Measurements from ENCODE around the gene CITED4.

Gene CITED4

DNA sequence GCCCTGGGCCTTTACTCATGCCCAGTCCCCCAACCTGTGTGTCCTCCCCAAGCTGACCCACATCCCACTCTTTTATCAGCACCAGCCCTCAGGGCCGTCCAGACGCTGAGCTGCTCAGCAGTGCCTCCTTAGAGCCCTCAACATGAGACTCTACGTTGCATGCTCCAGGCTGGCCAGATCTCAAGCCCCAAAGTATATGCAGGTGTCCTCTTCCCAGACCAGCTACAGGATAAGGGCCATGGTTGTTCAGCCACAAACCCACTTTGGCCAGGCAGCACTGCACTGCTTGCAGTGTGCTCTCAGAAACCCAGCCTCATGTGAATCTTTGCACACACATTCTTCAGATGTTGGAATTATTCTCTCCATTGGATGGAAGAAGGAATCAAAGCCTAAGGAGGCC lies 6.0 kb downstream of the CITED4 start:
- no peak for DNase-seq (ENCODE audit: low read depth)
- TF ChIP-seq, protein P1, sequence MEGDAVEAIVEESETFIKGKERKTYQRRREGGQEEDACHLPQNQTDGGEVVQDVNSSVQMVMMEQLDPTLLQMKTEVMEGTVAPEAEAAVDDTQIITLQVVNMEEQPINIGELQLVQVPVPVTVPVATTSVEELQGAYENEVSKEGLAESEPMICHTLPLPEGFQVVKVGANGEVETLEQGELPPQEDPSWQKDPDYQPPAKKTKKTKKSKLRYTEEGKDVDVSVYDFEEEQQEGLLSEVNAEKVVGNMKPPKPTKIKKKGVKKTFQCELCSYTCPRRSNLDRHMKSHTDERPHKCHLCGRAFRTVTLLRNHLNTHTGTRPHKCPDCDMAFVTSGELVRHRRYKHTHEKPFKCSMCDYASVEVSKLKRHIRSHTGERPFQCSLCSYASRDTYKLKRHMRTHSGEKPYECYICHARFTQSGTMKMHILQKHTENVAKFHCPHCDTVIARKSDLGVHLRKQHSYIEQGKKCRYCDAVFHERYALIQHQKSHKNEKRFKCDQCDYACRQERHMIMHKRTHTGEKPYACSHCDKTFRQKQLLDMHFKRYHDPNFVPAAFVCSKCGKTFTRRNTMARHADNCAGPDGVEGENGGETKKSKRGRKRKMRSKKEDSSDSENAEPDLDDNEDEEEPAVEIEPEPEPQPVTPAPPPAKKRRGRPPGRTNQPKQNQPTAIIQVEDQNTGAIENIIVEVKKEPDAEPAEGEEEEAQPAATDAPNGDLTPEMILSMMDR (IDR thresholded peaks at IDR 0.05; ENCODE audit: low read depth, low read length): no peak
- no peak for TF ChIP-seq POLR2A (IDR thresholded peaks at IDR 0.05; ENCODE audit: extremely low read depth, insufficient read length)
- TF ChIP-seq, protein P2, sequence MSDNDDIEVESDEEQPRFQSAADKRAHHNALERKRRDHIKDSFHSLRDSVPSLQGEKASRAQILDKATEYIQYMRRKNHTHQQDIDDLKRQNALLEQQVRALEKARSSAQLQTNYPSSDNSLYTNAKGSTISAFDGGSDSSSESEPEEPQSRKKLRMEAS (IDR thresholded peaks at IDR 0.05; ENCODE audit: low read depth, low read length): no peak
- no peak for TF ChIP-seq MYC (IDR thresholded peaks at IDR 0.05; ENCODE audit: low read depth, low read length)
- H3K4me3 ChIP-seq (ENCODE audit: low read depth, low read length): no peak overlapping the region

DNA sequence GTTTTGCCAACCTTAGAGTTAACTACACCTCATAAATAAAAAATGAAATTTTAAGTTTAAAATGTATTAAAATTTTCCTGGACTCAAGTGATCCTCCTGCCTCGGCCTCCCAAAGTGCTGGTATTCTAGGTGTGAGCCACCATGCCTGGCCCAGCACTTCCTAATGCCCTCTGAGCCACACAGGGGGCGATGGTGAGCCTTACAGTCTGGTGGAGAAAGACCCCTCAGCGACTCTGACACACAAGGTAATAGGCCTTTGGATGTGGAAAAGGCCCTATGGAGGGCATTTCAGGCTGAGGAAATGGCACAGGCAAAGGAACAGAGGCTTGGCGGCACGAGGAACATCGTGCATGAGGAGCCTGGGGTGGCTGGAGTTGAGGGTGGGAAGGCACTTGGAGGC lies 6.7 kb downstream of the CITED4 start:
- no peak overlapping the region for H3K4me3 ChIP-seq (ENCODE audit: low read depth, low read length)
- DNase-seq (ENCODE audit: low read depth): peak; percentile 57
- no peak for TF ChIP-seq POLR2A (IDR thresholded peaks at IDR 0.05; ENCODE audit: extremely low read depth, insufficient read length)
- TF ChIP-seq, protein P1 (IDR thresholded peaks at IDR 0.05; ENCODE audit: low read depth, low read length): peak; percentile 48

DNA sequence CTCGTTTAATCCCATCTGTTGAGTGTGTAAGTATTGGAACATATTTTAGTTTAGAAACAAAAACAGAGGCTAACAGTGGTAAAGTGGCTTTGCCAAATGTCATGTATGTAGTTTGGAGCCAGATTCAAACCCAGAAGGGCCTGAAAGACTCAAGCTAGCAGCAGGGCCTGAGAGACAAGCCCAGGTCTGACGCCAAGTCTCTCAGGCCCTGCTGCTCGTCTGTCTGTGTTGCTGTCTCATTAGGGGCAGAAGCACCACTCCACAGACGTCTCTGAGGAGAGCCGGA lies 8.3 kb downstream of the CITED4 start:
- no peak overlapping the region for H3K4me3 ChIP-seq (ENCODE audit: low read depth, low read length)
- no peak for TF ChIP-seq POLR2A (IDR thresholded peaks at IDR 0.05; ENCODE audit: extremely low read depth, insufficient read length)
- TF ChIP-seq, protein P2 (IDR thresholded peaks at IDR 0.05; ENCODE audit: low read depth, low read length): no peak
- TF ChIP-seq, protein P1 (IDR thresholded peaks at IDR 0.05; ENCODE audit: low read depth, low read length): no peak
- TF ChIP-seq MYC (IDR thresholded peaks at IDR 0.05; ENCODE audit: low read depth, low read length): no peak
- DNase-seq (ENCODE audit: low read depth): no peak

DNA sequence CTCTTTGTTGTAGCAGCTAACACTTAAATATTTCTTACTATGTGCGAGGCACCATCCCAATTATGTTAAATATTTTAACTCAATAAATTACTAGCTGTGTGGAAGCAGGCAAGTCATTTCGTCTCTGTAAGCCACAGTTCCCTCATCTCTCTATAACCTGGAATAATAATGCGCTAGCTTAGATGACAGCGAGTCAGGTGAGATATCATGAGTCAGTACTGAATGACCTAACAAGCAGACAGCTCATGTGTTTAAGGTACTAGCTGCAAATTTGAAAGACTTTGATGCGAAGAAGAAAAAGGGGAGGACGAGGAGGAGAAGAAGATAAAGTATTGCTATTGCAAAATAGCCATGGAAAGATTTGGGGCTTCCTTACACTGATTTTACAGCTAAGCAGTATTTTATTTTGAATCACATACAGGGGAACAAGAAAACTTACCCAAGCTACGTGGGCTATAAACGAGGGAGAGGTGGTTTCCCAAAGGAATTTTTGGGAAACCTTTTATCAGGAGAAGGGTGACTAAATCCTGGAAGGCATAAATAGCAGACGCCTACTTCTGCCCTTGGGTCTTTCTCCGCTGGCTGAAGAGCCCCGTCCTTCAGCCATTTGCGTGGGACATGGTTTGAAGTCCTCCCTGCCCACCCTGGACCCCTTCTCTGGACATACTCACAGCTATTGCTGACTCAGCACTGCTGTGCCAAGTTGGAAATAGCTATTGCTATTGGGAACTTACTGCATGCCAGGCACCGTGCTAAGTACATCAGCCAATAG lies 8.9 kb downstream of the CITED4 start:
- no peak for TF ChIP-seq MYC (IDR thresholded peaks at IDR 0.05; ENCODE audit: low read depth, low read length)
- H3K4me3 ChIP-seq (ENCODE audit: low read depth, low read length): no peak overlapping the region
- no peak for DNase-seq (ENCODE audit: low read depth)

DNA sequence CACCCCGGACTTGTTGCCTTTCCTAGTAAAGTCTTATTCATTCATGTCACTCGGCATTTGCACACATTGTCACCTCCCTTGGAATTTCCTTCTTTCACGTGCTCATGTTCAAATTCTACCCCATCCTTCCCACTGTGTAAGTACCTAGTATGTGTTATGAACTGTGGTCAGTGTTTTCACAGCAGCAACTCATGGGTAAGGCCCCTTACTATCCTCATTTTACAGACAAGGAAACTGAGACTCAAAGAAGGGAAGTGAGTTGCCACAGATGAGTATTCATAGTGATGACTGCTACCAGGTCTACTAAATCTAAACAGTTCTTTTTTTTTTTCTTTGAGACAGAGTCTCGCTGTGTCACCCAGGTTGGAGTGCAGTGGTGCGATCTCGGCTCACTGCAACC lies 10.5 kb downstream of the CITED4 start:
- no peak for DNase-seq (ENCODE audit: low read depth)
- no peak overlapping the region for H3K4me3 ChIP-seq (ENCODE audit: low read depth, low read length)
- TF ChIP-seq, protein P1 (IDR thresholded peaks at IDR 0.05; ENCODE audit: low read depth, low read length): no peak
- TF ChIP-seq POLR2A (IDR thresholded peaks at IDR 0.05; ENCODE audit: extremely low read depth, insufficient read length): no peak
- TF ChIP-seq, protein P2 (IDR thresholded peaks at IDR 0.05; ENCODE audit: low read depth, low read length): no peak
- no peak for TF ChIP-seq MYC (IDR thresholded peaks at IDR 0.05; ENCODE audit: low read depth, low read length)

DNA sequence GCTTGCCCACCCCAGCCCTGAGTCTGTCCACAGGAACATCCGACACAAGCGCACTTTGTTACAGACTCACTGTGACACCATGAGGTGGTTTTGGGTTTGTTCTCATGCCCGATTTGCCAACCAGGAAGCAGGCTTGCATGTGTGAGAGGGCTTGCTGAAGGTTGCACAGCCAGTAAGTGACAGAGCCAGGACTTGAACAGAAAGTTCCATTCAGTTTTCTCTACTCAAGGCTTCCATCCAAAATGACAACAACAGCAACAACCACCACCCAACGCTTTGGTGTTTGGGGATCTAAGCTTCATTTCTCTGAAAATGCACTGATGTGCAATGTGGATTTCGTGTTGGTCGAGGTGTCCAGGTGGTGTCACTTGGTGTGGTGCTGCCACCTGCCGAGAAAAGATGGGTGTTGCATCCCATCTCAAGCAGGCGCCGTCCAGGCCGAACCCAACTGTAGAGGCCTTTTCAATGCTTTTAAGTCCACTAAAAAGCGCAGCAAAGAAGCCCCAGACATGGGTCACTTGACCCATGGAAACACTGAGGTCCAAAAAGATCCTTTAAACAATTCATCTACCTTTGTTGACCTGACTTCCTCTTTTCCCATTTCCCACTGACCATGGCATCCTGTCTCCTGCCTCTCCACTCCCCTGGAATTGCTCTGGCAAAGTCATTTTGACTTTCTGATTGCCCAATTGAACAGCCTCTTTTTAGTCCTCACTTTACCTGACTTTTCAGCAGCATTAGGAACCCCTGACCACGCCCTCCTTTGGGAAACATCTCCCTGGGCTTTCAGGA lies 12.2 kb downstream of the CITED4 start:
- TF ChIP-seq, protein P2 (IDR thresholded peaks at IDR 0.05; ENCODE audit: low read depth, low read length): peak; percentile 78
- TF ChIP-seq, protein P1 (IDR thresholded peaks at IDR 0.05; ENCODE audit: low read depth, low read length): peak; percentile 77
- TF ChIP-seq MYC (IDR thresholded peaks at IDR 0.05; ENCODE audit: low read depth, low read length) (peak; percentile 57; the same call in 1 of the 2 replicates), POLR2A (IDR thresholded peaks at IDR 0.05; ENCODE audit: extremely low read depth, insufficient read length) (no peak)
- peak; percentile 74 for DNase-seq (ENCODE audit: low read depth)
- H3K4me3 ChIP-seq (ENCODE audit: low read depth, low read length): no peak overlapping the region
